Upper lobe of right lung (tissue), 1 donor: ENCODE data around the gene TENM4. TPM values are rescaled to one million over a fixed set of nuclear protein-coding genes. Genes with fewer than 3 reads are reported as not detected.
"Not testable (repeated sequence)": the region's sequence is repeated elsewhere in the genome, so short reads cannot be mapped to it uniquely, and the experiment has no call there.

Experiments used
- ATAC-seq: fragments of 200-7000 bp; cut with Tn5 transposase; one replicate; pipeline ENCODE4 v1.9.1; 2020; ENCODE audit warnings: mild to moderate bottlenecking, moderate library complexity
- DNase-seq: peaks from one replicate; pipeline ENCODE4 v3.0.0-alpha.2; 2020
- H3K27ac ChIP-seq: fragments of 200-600 bp; one replicate; pipeline ENCODE4 v1.8.0; 2022
- H3K27me3 ChIP-seq: fragments of 200-600 bp; one replicate; pipeline ENCODE4 v1.8.0; 2022; ENCODE audit warnings: mild to moderate bottlenecking
- H3K36me3 ChIP-seq: fragments of 200-600 bp; one replicate; pipeline ENCODE4 v1.8.0; 2022
- H3K4me1 ChIP-seq: fragments of 200-600 bp; one replicate; pipeline ENCODE4 v1.8.0; 2022
- H3K4me3 ChIP-seq: fragments of 200-600 bp; one replicate; pipeline ENCODE4 v1.8.0; 2022; ENCODE audit warnings: mild to moderate bottlenecking
- H3K9me3 ChIP-seq: fragments of 200-600 bp; one replicate; pipeline ENCODE4 v1.8.0; 2022
- intact Hi-C: fragments of 100-400 bp; cut with DNase I; formaldehyde crosslinking; loops from one replicate; pipeline ENCODE4 v1.11.0; 2022
- total RNA-seq: library from RNA; stranded (reverse); fragmentation: NEBNext Ultra II Directional; extraction: Animal tissue kit (Norgen Biotek cat#: 25700); gene quantifications from one replicate; pipeline ENCODE4 v1.2.1, GENCODE V29; 2021
- TF ChIP-seq, protein P1 (sequence below): fragments of 200-600 bp; IDR thresholded peaks from one replicate; pipeline ENCODE4 v1.8.0; 2022; ENCODE audit warnings: antibody characterized with exemption
- donor health status: DM: no; HTN: yes; CAD: no; lungs with severe emphysema.

TENM4 gene
- total RNA-seq, 1 donor from 2014 or later = 4.3 TPM

GRCh38 chr11:79198203-79198897 is 242.5 kb downstream of the TENM4 start:
- Histone ChIP-seq H3K27ac (no peak overlapping the region), H3K36me3 (no peaks in the 10 kb centered on the region), H3K27me3 (no peaks in the 10 kb centered on the region), H3K9me3 (no peaks in the 10 kb centered on the region), H3K4me3 (no peak overlapping the region), H3K4me1 (no peaks in the 10 kb centered on the region)
- ATAC-seq (no peak), DNase-seq (no peak)
- TF ChIP-seq, protein P1, sequence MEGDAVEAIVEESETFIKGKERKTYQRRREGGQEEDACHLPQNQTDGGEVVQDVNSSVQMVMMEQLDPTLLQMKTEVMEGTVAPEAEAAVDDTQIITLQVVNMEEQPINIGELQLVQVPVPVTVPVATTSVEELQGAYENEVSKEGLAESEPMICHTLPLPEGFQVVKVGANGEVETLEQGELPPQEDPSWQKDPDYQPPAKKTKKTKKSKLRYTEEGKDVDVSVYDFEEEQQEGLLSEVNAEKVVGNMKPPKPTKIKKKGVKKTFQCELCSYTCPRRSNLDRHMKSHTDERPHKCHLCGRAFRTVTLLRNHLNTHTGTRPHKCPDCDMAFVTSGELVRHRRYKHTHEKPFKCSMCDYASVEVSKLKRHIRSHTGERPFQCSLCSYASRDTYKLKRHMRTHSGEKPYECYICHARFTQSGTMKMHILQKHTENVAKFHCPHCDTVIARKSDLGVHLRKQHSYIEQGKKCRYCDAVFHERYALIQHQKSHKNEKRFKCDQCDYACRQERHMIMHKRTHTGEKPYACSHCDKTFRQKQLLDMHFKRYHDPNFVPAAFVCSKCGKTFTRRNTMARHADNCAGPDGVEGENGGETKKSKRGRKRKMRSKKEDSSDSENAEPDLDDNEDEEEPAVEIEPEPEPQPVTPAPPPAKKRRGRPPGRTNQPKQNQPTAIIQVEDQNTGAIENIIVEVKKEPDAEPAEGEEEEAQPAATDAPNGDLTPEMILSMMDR = no peak
- intact Hi-C loops = no loop called here

DNA sequence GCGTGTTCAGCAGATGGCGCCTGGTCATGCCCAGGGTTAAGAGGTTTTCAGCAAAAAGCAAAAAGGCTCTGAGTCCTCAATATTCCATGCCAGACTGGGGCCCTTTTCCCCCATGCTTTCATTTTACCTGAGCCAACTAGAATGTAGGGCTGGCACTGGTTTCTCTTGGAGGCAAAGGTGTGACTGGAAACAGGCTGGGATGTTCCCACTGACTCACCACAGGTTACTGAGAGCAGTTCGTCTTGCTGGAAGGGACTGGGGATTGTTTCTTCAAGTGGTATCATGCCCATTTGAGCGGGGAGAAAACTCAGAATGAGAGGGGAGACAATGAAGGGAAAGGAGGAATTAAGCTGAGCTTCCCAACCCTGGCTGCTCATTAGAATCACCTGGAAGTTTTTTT is 243.9 kb downstream of the TENM4 start:
- intact Hi-C loops = no loop called here
- TF ChIP-seq, protein P1 = no peak
- no peaks in the 10 kb centered on the region for H3K4me1 ChIP-seq

GRCh38 chr11:79195209-79195608 is 245.6 kb downstream of the TENM4 start:
- Histone ChIP-seq H3K4me3 (no peak overlapping the region), H3K9me3 (no peaks in the 10 kb centered on the region), H3K4me1 (no peaks in the 10 kb centered on the region), H3K36me3 (no peaks in the 10 kb centered on the region), H3K27me3 (no peaks in the 10 kb centered on the region), H3K27ac (no peak overlapping the region)
- intact Hi-C loops = no loop called here
- ATAC-seq (no peak), DNase-seq (no peak)
- TF ChIP-seq, protein P1 = no peak

More for the DNA sequence above, 243.9 kb downstream of the TENM4 start:
- ATAC-seq (no peak), DNase-seq (no peak)
- Histone ChIP-seq H3K36me3 (no peaks in the 10 kb centered on the region), H3K4me3 (no peak overlapping the region), H3K27me3 (no peaks in the 10 kb centered on the region), H3K9me3 (no peaks in the 10 kb centered on the region), H3K27ac (no peak overlapping the region)

DNA sequence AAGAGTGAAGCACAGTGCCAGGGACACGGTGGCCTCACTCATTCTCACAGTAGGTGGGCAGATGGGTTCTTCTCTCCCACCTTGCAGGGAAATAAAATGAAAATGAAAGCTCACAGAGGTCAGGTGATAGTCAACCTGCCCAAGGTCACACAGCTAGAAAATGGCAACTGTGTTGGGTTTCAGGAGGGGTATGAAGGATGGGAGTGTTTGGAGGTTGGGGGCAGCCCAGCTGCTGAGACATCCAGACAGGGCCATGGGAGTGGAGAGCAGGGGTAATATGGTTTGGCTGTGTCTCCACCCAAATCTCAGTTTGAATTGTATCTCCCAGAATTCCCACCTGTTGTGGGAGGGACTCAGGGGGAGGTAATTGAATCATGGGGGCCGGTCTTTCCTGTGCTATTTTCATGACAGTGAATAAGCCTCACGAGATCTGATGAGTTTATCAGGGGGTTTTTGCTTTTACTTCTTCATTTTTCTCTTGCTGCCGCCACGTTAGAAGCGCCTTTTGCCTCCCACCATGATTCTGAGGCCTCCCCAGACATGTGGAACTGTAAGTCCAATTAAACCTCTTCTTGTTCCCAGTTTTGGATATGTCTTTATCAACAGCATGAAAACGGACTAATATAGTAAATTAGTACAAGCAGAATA is 247.0 kb downstream of the TENM4 start:
- ATAC-seq = no peak
- no peaks in the 10 kb centered on the region for H3K36me3 ChIP-seq
- H3K4me1 ChIP-seq = no peaks in the 10 kb centered on the region
- no peak overlapping the region for H3K4me3 ChIP-seq
- TF ChIP-seq, protein P1 = no peak
- no peak overlapping the region for H3K27ac ChIP-seq
- H3K9me3 ChIP-seq = no peaks in the 10 kb centered on the region
- intact Hi-C loops = no loop called here
- H3K27me3 ChIP-seq = no peaks in the 10 kb centered on the region
- DNase-seq = no peak

GRCh38 chr11:79192836-79193235 is 248.0 kb downstream of the TENM4 start:
- no peak for ATAC-seq
- Histone ChIP-seq H3K4me3 (no peak overlapping the region), H3K36me3 (no peaks in the 10 kb centered on the region), H3K27ac (no peak overlapping the region), H3K27me3 (no peaks in the 10 kb centered on the region), H3K9me3 (no peaks in the 10 kb centered on the region), H3K4me1 (no peaks in the 10 kb centered on the region)
- TF ChIP-seq, protein P1 = no peak
- intact Hi-C loops = no loop called here
- no peak for DNase-seq

DNA sequence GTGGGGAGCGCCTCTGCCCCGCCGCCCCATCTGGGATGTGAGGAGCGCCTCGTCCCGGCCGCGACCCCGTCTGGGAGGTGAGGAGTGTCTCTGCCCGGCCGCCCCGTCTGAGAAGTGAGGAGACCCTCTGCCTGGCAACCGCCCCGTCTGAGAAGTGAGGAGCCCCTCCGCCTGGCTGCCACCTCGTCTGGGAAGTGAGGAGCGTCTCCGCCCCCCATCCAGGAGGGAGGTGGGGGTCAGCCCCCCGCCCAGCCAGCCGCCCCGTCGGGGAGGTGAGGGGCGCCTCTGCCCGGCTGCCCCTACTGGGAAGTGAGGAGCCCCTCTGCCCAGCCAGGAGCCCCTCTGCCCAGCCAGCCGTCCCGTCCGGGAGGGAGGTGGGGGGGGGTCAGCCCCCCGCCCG is 249.1 kb downstream of the TENM4 start:
- H3K4me1 ChIP-seq, DNase-seq, H3K36me3 ChIP-seq, H3K27me3 ChIP-seq, H3K9me3 ChIP-seq, H3K4me3 ChIP-seq, ATAC-seq, H3K27ac ChIP-seq, intact Hi-C loops: not testable (repeated sequence)

- ATAC-seq, DNase-seq, H3K4me3 ChIP-seq, H3K27me3 ChIP-seq, H3K36me3 ChIP-seq, intact Hi-C loops, H3K4me1 ChIP-seq, H3K9me3 ChIP-seq, H3K27ac ChIP-seq: not testable (repeated sequence)
Measured at GRCh38 chr11:79190553-79190952, 250.3 kb downstream of the TENM4 start.
